Loucy (cell line): Measurements from ENCODE around the gene RRH.

Source experiments
- CTCF ChIP-seq: fragments of 200-600 bp; sonication (generic); conservative IDR thresholded peaks from 2 replicates; pipeline ENCODE4 v1.5.1; 2014; ENCODE audit warnings: mild to moderate bottlenecking, antibody characterized with exemption, low read length
- EZH2phosphoT487 ChIP-seq: fragments of 200-600 bp; IDR thresholded peaks from 2 replicates; pipeline ENCODE4 v1.6.1; 2018; ENCODE audit warnings: antibody characterized with exemption, mild to moderate bottlenecking, moderate library complexity, borderline replicate concordance

GRCh38 chr4:109836985-109837384 is 9.2 kb downstream of the RRH start:
- TF ChIP-seq CTCF (no peak), EZH2phosphoT487 (no peak)
